GM18505 (cell line): ENCODE results near the gene PANK1.
"Not testable (repeated sequence)": the region's sequence is repeated elsewhere in the genome, so short reads cannot be mapped to it uniquely, and the experiment has no call there.

Experiments used
- ATAC-seq: cut with Tn5 transposase; IDR thresholded peaks from one replicate; pipeline ENCODE4 v1.9.1; 2021; ENCODE audit not compliant: unreplicated experiment
- POLR2A ChIP-seq: IDR thresholded peaks from 4 replicates; pipeline ENCODE4 v1.6.1; 2011; ENCODE audit warnings: borderline replicate concordance; ENCODE audit not compliant: insufficient read depth, insufficient read length; ENCODE audit errors: extremely low read depth

The PANK1 gene

DNA sequence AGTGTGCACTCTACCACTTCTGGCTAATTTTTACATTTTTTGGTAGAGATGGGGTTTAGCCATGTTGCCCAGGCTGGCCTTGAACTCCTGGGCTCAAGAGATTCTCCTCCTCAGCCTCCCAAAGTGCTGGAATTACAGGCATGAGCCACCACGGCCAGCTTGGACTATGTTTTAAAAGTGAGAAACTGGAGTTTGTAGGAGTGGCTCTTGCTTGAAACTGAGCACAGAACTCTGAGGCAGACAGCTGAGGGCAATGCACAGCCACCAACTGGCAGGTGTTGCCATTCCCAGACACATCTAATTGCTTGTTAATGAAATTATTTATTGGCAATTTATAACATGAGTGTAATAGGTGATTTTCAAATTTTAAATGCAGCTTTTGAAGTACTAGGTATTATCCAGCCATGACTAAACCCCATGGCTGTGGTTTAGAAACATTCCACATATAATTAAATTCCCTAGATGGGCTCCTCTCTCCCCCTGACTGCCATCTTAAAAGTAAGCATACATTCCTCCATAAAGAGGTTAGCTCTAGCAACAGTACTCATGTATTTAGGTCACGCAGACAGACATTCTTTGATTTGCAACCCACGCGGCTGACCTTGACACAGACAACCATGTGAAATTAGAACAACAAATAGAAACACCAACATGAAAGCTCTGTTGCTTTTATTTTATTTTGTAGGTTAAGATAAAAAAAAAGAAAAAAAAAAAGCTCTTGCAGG lies 19.8 kb downstream of the PANK1 start:
- no peak for TF ChIP-seq POLR2A
- no peak for ATAC-seq

- no peak for TF ChIP-seq POLR2A
- no peak for ATAC-seq
These were observed 21.0 kb downstream of the PANK1 start for GRCh38 chr10:89624020-89624419.

DNA sequence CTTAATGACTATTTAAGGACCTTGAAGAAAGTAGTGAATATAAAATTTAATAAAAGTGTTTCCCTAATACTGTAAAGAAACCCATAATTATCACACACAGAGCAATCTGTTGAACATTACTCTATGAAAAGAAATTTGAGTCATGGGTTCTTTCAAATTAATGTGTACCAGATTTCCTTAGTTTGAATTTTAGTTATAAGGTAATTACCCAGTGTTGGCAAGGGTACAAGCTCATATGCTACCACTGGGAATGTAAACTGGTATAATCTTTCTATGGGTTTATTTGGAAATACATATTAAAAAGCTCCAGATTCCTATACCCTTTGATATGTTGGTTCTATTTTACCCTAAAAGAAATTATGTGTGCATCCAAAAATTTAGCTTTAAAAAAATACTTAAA lies 22.9 kb downstream of the PANK1 start:
- TF ChIP-seq POLR2A, result no peak
- ATAC-seq, result no peak

GRCh38 chr10:89621438-89621837 lies 23.6 kb downstream of the PANK1 start:
- ATAC-seq, result no peak
- no peak for TF ChIP-seq POLR2A

DNA sequence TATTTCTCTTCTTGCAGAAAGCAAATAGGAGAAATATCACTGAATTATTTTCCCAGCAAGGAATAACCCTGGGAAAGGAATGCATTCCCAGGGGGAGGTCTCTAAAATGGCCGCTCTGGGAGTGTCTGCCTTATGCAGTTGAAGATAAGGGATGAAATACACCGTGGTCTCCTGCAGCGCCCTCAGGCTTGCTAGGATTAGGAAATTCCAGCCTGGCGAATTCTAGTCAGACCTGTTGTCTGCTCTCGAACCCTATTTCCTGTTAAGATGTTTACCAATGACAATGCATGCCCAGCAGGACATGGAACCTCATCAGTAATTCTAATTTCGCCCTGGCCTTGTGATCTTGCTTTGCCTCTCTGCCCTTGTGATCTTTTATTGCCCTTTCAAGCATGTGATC lies 24.7 kb downstream of the PANK1 start:
- not testable (repeated sequence) for ATAC-seq

- ATAC-seq, result no peak
- TF ChIP-seq POLR2A, result no peak
These were observed 29.2 kb downstream of the PANK1 start for GRCh38 chr10:89615824-89616223.

DNA sequence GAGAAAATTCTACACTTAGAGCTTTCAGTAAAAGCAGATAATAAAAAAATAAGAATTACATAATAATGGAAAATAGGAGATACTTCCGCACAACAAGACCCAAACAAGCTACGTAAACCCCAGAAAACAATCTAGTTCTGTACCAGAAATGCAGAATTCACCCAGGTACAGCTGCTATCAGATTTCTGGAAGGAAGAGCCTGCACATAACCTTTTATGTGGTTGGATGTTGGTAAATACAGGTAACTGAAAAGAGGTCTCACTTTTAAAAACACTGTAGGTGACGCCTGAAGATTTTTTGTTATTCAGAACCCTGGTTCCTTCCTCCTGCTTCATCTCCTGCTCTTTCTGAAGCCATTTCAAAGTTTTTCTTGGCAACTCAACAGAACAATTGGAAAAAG lies 29.9 kb downstream of the PANK1 start:
- ATAC-seq, result no peak
- no peak for TF ChIP-seq POLR2A

- no peak for TF ChIP-seq POLR2A
- no peak for ATAC-seq
These were observed 31.5 kb downstream of the PANK1 start for GRCh38 chr10:89613582-89613981.

- no peak for TF ChIP-seq POLR2A
- no peak for ATAC-seq
These were observed 33.8 kb downstream of the PANK1 start for GRCh38 chr10:89611282-89611681.

- TF ChIP-seq POLR2A, result no peak
- ATAC-seq, result peak; percentile 93
These were observed 35.2 kb downstream of the PANK1 start for GRCh38 chr10:89609833-89610346.

- no peak for TF ChIP-seq POLR2A
- no peak for ATAC-seq
These were observed 40.8 kb downstream of the PANK1 start for GRCh38 chr10:89604200-89604599.

DNA sequence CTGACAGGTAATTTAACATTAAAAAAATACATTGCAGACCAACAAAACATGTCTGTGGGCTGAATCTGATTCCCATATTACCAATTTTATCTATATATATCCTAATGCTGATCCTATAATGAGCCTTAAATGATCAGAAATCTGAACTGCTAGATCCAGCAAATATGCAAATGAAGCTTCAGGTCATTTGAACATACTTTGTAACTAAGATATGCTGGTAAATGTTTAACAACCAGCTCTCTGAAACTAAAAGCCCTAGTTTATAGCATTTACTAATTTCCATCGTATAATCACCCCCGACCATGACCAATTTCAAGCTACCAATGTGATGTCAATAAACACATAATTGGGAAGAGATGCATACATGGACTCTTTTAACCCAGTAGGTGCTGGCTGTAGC lies 42.1 kb downstream of the PANK1 start:
- no peak for ATAC-seq
- no peak for TF ChIP-seq POLR2A

DNA sequence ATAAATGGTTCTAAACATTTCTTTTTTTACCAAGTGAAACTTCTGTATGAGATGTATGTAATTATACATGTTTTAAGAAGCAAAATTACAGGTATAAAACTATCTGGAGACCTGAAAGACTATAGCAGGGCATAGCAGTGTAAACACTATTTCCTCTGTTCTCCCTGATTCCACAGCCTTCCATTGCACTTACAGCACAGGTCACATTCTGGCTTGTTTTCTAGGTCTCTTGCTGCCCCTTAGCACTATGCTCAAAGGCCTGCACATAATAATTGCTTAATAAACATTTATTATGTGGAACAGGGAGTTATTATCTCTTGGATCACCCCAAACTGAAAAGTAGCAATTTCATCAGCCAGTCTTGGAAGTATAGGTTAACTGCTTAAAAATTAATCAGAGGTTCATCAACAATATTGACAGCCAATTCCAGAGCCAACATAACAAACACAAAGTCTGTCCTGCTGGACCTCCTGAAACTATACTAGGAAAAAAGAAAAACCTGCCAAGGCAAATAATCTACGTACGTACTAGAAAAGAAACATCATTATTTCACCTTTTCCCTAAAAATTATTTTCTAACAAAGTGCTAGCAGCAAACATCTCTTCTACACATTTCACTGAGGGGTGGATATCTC lies 43.2 kb downstream of the PANK1 start:
- no peak for ATAC-seq
- TF ChIP-seq POLR2A, result no peak

DNA sequence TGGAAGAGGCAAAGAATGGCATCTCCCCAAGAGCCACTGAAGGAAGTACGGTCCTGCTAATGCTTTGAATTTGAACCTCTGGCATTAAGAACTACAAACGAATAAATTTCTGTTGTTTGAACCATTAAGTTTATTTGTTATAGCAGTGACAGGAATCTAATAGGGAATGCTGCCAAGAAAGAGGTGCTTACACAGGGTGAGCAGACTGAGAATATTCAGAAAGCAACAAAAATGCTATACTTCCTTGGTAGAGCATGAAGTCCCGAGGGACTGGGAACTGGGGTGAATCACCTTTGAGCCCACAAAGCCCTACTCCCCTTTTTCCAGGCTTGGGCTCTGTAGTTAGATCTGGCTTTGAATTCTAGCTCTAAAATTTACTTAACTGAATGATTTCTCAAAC lies 45.0 kb downstream of the PANK1 start:
- TF ChIP-seq POLR2A, result no peak
- no peak for ATAC-seq
